GM18498 (cell line): Measurements from ENCODE around the gene SSTR5.
"Not testable (repeated sequence)": the region's sequence is repeated elsewhere in the genome, so short reads cannot be mapped to it uniquely, and the experiment has no call there.

Experiments
- ATAC-seq: cut with Tn5 transposase; IDR thresholded peaks from one replicate; pipeline ENCODE4 v1.9.1; 2021; ENCODE audit warnings: mild to moderate bottlenecking, moderate library complexity; ENCODE audit not compliant: unreplicated experiment

The SSTR5 gene

DNA sequence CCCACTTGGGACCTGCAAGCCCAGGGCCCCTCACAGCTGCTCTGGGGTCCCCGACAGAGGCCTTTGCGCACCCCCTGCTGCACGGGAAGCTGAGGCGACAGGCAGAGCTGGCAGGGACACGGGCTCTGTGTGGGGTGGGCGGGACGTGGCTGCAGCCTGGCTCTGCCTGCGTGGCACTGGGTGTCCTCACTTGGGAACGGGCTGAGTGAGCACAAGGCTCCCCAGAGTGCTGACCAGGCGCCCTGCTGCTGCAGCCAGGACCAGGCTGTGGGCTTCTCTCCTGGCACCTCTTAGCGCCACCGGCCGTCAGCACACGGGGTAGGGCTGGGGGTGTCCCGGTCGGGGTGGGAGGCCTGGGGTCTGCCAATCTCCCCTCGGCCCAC, 16.9 kb downstream of the SSTR5 start:
- ATAC-seq = no peak

- ATAC-seq = no peak
Observed at GRCh38 chr16:1089822-1090619, 17.5 kb downstream of the SSTR5 start.

GRCh38 chr16:1090620-1091587, 18.4 kb downstream of the SSTR5 start:
- ATAC-seq = no peak

DNA sequence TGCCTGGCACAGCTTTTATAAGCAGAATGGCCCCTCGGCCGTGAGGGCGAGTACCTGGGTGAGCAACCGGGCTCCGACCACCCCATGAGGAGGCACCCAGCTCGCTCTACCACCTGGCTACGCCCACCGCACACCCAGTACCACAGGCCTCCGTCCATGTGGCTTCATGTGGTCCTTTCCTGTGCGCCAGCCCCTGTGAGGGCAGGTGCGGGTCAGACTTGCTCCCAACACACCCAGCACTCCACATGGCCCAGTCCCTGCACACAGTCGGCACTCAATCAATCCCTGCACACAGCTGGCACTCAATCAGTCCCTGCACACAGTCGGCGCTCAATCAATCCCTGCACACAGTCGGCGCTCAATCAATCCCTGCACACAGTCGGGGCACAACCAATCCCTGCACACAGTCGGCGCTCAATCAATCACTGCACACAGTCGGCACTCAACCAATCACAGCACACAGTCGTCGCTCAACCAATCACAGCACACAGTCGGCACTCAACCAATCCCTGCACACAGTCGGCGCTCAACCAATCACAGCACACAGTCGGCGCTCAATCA, 19.5 kb downstream of the SSTR5 start:
- ATAC-seq = no peak

DNA sequence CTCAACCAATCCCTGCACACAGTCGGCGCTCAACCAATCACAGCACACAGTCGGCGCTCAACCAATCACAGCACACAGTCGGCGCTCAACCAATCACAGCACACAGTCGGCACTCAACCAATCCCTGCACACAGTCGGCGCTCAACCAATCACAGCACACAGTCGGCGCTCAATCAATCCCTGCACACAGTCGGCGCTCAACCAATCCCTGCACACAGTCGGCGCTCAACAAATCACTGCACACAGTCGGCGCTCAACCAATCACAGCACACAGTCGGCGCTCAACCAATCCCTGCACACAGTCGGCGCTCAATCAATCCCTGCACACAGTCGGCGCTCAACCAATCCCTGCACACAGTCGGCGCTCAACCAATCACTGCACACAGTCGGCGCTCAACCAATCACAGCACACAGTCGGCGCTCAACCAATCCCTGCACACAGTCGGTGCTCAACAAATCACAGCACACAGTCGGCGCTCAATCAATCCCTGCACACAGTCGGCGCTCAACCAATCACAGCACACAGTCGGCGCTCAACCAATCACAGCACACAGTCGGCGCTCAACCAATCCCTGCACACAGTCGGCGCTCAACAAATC, 20.2 kb downstream of the SSTR5 start:
- ATAC-seq = not testable (repeated sequence)

DNA sequence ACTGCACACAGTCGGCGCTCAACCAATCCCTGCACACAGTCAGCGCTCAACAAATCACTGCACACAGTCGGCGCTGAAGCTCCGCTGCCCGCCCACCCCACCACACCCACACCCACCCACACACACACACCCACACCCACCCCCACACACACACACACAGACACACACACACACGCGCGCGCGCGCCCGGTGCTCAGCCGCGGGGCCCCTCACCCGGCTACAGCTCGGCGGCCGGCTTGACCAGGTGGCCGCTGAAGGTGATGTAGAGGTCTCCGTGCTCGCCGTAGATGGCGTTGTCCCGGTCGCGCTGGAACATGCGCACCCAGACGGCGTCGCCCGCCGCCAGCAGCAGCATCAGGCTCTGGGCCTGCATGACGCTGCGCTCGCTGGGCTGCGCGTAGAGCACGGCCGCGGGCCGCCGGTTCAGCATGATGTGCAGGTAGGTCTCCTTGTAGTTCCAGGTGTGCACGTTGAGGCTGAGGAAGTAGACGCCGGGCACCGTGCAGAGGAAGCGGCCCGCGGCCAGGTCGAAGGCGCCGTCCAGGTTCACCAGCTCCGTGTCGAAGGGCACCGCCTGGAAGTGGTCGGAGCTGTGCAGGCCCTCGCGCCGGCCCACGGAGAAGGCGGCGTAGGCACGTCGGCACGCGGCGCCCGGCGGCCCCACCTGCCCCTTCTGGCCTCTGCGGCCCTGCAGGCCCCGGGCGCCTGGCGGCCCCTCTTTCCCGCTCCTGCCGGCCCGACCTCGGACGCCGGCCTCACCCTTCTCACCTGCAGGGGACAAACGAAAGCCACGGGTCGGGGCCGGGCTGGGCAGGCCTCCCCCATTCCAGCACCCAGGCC, 21.0 kb downstream of the SSTR5 start:
- ATAC-seq = no peak

GRCh38 chr16:1094124-1094479, 21.6 kb downstream of the SSTR5 start:
- no peak for ATAC-seq

GRCh38 chr16:1094601-1095449, 22.3 kb downstream of the SSTR5 start:
- no peak for ATAC-seq

- no peak for ATAC-seq
Observed at GRCh38 chr16:1095450-1096168, 23.1 kb downstream of the SSTR5 start.

- no peak for ATAC-seq
Observed at GRCh38 chr16:1096169-1097082, 23.9 kb downstream of the SSTR5 start, which contains the start of gene C1QTNF8. Gene C1QTNF8 (minus strand): TSS chr16:1096244. CDS start chr16:1094922, 1,322 bp downstream.

GRCh38 chr16:1097156-1097555, 24.6 kb downstream of the SSTR5 start:
- no peak for ATAC-seq

DNA sequence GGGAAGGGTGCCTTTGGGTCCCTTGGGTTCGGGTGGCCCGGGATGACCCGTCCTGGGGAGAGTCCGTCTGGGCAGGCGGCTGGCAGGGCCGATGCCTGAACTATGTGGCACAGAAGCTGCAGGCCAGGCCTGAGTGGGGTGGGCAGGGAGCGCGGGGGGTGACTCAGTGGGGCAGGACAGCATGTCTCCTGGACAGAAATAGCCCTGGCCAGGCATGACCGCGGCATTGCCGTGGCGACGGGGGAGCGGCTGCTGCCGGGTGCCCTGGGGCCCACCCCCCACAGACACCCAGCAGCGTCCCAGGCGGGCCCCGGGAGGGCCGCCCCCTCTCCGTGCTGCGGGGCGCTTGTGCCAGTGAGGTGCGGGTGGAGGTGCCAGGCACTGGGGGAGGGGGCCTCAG, 25.3 kb downstream of the SSTR5 start:
- ATAC-seq = no peak

DNA sequence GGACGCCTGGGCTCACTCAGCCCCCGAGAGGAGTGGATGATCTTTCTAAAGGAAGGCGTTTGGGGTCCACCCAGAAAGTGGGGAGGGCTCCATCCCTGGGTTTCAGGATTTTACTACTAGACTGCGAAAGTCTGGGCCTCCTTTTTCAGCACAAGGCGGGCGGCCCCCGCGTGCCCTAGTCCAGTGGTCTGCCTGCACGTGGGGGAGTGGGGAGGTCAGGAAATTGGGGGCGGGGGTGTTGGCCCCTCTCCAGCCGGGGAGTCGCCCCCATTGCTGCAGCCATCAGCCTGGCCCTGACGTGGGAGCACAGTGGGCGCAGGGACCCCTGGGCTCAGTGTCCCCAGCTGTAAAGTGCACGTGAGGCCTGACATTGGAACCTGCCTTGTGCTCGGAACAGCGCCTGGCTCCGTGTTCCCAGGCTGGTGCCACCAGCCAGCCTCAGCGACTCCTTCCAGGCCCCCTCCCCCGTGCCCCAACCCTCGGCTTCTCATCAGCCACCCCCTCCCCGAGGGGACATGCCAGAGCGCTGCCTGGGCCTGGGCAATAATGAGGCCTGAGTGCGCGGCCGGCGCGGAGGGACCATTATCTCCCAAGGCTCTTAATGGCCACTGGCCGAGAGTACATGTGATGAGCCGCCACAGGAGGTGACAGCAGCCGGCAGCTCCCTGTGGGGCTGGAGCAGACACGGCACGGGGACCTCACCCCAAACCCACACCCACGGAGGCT, 25.9 kb downstream of the SSTR5 start:
- no peak for ATAC-seq

GRCh38 chr16:1099189-1100083, 26.9 kb downstream of the SSTR5 start:
- no peak for ATAC-seq

DNA sequence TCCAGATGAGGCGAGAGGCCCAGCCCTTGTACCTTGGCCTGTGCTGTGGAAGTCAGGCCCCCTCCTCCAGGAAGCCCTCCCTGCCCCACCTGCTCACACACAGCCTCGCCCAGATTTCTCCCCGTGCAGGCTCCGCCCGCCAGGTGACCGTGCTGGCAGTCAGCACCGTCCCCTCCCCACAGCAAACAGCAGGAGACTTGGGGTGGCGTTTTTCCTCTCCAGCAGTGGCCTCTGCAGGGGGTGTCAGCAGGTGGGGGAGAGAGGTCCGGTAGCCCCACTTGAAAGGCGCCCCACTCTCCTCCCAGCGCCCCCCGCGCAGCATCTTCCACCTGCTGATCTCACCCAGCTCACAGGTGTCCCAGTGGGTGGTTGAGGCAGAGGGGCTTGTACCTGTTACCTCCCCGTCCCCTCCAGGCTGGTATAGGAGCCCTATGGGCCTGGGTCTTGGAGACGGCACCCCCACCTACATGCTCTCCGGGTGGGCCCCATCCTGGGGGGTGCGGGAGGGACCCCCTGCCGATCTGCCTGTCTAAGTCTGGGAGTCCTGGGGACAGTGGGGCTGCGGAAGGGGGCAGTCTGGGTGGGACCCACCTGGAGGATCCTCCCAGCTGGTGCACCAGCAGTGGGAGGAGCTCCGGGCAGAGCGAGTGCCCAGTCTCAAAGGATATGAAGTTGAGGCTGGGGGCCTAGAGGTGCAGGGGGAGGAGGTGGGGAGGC, 27.7 kb downstream of the SSTR5 start:
- no peak for ATAC-seq
